Stimulated activated CD4-positive, alpha-beta T cell treated with anti-CD3 and anti-CD28 coated beads, Interleukin-1b, Interleukin-23, amount 100 ng/mL, for 1 hour (primary cell): ENCODE results near the gene PEAK1.

ENCODE experiments used
- DNase-seq, 2 donors: peaks; one replicate each; pipeline ENCODE4 v3.0.0-alpha.2; 2020; ENCODE audit warnings: low read depth in 2 of 2

The PEAK1 gene

DNA sequence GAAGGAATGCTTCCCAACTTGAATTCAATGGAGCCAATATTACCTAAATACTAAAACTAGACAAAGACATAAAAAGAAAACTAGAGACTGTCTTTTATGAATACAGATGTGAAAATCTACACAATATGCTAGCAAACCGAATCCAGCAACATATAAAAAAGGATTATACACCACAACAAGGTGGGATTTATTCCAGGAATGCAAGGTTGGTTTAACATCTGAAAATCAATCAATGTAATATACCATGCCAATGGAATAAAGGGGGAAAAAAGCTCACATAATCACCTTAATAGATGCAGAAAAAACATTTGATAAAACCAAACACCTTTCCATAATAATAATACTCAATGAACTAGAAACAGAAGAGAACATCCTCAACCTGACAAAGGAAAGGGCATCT lies 279.7 kb downstream of the PEAK1 start:
- DNase-seq: no peak

DNA sequence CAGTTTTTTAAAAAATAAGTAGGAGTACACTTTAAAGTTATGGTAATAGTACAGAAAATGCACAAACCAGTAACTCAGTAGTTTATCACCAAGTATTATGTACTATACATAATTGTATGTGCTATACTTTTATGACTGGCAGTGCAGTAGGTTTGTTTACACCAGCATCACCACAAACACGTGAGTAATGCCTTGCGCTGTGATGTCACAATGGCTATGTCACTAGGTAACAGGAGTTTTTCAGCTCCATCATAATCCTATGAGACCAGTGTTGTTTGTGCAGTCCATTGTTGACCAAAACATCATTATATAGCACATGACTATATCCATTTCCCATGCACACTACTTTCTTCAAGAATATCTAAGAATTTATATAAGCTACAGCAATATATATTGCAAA lies 280.6 kb downstream of the PEAK1 start:
- no peak for DNase-seq

DNA sequence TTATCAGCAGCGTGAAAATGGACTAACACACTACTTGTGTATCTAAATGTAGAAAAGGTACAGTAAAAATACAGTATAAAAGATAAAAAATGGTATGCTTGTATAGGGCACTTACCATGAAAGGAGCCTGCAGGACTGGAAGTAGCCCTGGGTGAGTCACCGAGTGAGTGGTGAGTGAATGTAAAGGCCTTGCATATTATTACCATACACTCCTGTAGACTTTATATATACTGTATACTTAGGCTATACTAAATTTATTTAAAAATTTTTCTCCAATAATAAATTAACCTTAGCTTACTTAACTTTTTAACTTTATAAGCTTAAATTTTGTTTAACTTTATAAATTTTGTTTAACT lies 281.8 kb downstream of the PEAK1 start:
- DNase-seq: no peak

DNA sequence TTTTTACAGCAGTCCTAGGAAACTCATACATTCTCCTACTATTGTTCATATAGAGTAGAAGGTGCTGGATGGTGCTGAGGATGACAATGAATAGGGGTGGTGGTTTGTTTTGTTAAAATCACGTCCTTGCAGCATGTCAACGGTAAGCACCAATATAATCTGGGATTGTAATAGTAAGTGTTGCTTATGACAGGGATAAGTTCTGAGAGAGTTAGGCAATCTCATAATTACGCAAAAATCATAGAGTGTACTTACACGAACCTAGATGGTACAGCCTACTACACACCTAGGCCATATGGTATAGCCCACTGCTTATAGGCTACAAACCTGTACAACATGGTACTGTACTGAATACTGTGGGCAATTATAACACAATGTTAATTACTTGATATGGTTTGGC lies 284.7 kb downstream of the PEAK1 start:
- DNase-seq: no peak

DNA sequence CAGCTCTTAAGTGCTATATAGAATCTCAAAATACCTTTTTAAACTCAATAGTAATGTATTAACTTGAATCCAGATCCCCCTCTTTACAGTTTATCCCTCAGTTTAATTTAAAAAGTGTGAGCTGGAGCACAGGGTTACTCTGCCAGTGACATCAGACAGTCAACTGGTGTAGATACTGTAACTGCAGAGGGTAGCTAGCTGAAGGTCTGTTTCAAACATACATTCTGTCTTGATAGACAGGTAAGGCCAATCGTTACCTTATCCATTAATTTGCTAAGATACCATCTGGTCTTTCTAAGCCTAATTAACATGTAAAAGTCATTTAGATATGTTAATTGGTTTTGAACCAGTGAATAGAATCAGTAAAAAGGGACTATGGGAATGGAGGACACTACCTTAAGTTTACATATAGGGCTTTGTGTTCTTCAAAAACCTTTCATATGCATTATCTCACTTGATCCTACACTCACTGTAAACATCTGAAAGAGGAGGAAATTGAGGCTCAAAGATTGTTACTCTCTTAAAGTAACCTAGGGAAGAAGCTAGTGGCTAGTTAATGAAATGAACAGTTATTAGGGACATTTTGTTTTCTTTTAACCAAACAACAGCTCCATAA lies 289.5 kb downstream of the PEAK1 start:
- no peak for DNase-seq

DNA sequence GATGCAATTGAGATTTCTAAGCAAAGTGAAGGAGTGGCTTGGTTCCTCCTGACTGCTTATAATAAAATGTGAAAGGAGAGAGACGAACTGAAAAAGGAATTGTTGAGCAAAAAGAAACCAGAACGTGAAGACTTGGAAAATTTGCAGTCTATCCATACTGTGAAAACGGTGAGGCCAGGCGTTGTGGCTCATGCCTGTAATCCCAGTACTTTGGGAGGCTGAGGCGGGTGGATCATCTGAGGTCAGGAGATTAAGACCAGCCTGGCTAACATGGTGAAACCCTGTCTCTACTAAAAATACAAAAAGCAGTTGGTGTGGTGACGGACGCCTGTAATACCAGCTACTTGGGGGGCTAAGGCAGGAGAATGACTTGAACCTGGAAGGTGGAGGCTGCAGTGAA lies 292.3 kb downstream of the PEAK1 start:
- no peak for DNase-seq

DNA sequence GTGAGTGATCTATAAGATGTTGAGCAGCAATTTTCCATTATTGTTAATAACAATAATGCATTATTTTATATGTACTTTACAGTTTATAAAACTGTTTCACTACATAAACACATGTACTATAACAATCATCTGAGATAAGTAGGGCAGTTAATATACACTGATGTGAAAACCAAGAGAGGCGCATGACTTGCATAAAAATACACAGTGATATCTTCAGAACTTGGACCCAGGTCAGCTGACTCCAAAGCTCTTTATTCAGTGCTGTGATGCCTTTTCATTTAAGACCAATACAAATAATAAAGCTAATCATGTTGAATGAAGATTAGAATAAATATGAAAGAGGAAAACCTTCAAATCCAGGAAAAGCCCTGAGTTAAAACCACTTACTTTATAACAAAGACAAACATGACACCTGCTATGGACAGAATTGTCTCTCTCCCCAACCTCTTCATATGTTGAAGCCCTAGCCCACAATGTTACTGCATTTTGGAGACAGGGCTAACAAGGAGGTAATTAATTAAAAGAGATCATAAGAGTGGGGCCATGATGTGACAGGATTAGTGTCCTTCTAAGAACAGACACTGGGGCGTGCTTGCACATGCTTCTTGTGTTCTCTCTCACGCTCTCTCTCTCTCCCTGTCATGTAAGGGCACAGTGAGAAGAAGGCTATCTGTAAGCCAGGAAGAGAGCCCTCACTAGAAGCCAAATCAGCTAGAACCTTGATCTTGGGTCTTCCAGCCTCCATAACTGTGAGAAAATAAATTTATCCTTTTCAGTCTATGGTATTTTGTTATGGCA lies 293.2 kb downstream of the PEAK1 start:
- DNase-seq: no peak

DNA sequence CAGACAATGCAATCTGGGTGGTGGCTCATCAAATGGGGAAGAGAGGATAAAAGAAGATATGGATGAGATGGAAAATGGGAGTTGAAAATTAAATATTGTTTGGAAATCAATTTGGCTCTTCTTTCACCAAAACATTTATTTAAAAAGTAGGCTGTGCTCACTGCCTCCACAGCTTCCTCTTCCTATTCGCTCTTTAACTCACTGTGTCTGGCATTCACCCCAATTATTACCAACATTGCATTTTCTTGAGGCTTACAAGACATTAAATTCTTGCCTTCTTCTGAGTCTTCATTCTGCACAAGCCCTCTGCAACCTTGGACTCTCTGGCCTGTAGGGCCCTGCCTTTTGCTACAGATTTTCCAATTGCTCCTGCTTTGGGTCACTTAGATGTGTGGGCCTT lies 296.1 kb downstream of the PEAK1 start:
- no peak for DNase-seq

DNA sequence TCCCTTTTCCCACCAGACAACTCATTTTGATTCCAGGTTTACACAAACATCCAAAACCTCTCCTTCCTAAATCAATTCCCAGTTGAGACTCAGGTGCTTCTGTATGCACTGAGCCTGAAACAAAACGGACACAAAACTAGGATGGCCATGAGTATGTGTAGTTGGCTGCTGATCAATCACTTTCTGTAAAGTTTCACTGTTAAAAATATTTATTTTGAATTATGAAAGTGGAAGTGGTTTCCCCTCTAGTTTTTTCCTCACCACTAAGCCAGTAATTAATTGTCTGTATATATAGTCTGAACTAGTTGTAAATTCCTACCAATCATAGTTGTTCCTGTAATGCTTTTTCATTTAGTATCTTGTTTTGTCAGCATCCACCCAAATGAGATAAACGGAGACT lies 297.3 kb downstream of the PEAK1 start:
- DNase-seq: no peak

DNA sequence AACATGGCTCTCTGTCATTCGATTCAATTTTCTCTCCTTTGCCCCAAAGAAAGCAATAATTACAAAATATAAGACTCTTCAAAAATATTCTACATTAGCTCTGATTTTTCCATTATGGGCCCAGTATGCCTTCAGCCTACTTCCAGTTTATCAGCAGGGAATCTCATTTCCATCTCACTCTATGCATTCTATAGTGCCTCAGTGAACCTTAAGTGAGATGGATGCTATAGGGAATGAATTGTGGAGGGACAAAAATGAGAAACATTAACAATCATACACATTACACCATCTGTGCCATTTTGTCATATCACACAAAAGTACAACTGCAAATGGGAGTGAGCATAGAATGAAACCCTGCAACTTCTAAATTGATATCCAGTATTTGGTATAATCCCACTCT lies 298.3 kb downstream of the PEAK1 start:
- DNase-seq: no peak

DNA sequence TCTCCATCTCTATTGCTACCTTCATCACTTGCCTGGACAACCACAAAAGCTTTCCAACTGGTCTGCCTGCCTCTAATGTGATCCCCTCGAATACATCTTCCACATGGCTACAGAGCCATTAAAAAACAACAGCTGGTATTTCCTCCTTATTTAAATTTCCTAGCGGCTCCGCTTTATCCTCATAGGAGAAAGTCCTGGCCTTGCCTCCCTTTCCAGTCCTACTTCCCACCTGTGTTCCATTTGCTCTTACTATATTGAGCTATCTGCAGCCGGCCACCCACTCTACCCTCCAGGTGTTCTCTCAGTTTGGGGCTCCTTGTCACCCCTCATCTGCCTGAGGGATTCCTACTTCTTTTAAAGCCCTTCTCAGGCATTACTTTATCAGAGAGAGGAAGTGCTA lies 299.3 kb downstream of the PEAK1 start:
- no peak for DNase-seq

DNA sequence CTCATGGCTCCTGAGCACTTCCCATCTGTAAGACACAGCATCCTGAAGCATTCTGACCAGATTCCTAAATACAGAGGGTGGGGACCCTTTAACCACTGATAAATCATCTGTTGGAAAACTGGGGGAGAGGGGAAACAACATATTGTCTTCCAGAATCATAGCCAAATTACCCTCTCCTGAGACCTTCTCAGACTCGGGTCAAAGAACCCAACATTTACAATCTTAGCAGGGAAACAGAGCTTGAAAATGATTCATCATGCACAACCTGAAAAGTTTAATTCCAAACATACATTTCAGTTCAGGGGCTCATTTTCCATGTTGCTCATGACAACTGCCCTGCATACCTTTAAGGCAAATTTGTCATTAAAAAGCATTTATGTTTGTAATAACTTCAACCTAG lies 300.5 kb downstream of the PEAK1 start:
- DNase-seq: no peak

DNA sequence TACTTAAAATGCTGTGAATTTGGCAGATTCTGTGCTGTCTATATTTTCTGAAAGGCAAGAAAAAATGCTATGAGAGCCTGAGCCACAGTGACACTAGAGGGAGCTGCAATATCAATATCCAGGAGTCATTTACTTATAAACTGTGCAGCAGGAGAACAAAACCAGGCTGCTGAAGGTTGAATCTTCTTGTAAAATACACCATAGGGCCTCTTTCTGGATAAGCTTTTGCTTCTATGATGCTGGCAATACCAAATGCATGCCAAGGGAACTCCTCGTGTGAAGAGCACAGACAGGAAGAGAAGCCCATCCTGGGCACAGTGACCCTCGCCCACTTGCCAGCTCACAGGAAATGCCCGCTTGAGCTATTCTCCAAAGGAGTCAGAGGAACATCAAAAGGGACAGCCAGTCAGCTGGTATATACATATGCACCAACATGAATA lies 301.0 kb downstream of the PEAK1 start:
- DNase-seq: no peak

DNA sequence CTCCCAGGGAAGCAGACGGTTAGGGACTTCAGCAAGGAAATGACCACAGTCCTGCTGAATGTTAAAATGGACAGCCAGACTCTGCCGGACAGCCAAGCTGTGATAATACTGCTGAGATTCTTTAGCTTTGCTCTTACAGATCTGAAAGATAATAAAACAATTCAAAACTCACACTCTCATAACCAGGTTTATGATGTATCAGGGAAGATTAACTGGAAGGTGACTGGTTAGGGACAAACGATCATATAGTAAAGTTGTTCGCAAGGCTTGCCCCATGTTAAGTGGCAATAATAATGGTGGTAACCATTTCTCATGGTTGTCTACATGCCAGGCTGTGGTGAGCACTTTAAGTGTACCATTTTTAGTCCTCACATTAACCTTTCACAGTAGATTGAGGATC lies 304.7 kb downstream of the PEAK1 start:
- DNase-seq: no peak

DNA sequence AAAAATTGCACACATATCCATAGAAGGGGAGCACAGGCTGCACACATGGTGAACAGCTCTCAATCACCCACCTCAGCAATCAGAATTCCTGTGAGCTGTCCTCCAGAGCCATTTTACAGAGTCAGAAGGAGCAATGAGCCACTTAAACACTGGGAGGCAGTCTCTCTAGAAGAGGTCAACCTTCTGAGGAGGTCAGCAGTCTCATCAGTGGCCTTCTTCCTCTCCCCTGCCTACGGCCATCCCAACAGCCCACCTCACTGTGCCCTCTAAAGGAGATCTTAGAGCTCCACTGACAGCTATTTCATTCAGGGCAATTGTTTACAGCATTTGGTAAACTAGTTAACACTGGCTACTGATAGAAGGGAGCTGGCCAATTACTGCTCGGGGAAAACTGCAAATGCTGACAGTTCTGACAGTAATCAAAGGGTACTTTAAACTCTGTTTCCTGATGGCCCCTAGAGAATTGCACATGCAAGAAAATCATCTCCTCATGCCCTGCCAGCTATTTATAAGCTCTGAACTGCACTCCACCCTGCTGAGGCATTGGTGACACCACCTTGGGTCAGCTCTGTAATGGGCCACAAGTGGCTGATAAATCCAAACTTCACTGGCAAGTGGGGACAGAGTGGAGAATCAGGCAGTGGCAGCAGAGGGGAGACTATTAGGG lies 306.9 kb downstream of the PEAK1 start:
- DNase-seq: no peak

DNA sequence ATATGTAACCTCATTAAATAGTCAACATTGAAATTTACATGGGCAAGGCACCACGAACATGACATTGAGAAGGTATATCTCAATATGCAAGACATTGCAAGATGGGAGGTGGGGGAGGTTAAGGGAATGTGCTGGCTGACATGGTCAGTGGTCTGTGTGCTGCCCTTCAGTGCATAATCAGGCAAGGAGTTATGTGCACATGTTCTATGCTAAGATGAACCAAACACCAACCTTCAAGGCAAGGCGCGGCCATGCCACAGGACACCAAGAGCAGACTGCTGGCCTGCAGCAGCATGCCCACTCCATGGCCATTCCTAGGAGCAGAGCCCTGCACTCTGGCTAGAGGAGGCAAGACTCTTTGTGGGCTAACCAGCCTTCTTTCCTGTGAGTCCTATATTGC lies 308.1 kb downstream of the PEAK1 start:
- DNase-seq: no peak

DNA sequence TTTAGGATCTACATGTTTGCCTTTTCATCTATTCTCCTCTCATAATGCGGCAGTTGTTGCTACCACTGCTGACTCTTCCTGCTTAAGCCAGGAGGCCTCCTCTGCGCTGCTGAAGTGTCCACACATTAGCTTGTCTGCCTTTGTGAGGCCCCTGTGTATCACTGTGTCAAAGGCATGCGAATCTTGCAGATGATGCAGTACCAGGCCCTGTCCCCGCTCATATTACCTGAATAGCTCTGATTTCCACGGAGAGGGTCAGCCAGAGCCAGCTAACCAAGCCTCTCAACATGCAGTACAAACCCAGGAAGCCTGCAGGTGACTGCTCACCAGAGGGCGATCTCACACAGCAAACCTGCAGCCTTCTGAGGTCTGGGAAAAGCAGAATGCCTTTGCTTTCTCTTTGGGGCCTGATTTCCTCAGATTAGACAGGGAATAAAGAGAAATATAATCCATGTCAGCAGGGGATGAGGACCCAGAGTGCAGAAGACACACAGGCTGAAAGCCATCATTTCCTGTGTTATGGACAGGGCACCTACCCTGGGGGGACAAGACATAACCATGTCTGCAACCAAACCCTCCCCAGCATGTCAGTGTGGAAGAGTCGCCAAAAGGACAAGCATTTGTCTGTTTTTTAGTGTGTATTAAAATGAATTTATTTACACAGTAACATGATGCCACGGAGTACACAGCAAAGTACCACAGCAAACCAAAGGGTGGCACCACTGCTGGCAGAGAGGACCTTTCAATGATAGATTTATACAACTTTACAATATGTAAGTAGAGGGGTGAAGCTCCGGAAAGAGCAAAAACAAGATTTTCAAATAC lies 312.2 kb downstream of the PEAK1 start:
- no peak for DNase-seq

DNA sequence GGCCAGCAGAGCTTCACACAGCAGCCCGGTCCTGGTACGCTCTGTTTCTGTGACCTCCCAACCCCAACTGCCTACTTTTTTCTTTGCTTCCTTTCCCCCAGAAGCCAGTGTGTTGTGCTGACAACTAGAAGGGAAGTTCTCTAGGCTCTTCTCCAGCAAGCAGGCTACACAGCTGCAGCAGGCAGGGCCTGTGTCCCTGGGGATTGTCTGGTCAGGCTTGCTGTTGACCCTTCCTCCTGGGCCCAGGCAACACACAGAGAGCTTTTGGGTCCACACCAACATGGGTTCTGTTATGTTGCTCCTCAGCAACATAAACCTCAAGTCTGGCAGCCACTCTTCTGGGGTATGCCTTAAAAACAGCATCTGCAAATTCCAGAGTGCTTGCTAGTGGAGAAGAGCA lies 312.8 kb downstream of the PEAK1 start:
- DNase-seq: no peak

DNA sequence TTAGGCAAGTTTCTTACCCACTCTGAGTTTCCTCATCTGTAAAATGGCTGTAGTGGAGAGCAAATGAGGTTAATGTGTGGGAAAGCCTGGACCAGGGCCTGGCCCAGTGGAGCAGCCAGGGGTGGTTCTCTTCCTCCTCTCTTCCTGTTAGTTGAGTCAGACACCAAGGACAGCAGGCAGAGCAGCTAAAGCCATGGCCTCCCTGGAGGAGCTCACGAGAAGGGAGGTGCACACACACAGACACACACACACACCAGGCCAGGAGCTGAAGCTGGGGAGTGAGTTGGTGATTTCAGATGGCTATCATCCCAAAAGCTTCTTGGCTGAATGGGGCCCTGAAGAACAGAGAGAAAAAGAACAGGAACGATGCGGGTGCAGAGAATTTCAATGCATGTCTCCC lies 315.7 kb downstream of the PEAK1 start:
- no peak for DNase-seq

DNA sequence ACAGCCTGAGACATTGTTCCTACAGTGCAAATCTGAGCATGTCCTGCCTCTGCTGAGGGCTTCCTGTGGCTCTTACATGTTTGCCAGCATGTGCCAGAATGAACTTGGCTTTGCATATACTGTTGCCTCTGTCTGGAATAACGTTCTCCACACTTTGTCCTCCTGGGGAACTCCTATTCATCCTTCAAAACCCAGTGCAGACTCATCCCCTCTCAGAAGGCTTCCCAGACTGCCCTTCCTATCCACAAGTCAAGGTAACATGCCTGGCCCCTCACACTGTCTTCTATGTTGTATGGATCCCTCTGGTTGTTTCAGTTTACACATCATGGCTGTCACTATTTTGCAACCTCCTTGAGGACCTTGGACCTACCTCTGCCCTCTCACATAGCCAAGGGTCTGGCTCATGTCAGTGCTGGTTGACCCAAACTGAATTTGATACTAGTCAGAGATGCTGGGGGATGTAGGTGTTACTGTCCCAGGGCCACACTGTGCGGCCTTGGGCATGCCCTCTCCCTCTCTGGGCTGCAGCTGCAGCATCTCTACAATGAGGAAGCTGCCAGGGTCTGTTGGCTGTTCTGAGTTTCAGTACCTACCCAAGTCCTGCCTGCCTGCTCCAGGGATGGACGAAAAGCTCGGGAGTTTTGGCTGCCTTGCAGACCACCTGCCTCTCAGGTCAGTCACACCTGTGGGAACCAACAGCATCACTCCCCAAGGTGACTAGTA lies 320.0 kb downstream of the PEAK1 start:
- DNase-seq: no peak

DNA sequence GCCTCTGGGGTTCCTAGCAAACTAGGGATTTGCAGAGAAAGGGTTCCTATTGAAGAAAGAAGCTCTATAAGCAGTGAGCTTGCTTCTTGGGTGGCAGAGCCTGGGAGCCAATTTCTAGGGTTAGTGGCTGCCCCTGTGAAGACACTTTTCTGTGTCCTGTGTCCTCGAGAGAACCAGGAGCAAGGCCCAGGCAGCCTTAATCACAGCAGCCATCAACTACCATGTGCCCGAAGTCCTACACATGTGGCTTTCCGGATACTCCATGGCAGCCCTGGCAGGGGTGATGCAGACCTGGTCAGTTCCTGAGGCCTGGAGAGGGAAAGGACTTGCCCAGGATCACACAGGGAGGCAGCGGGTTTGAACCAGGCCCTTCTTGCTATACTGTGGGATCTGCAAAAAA lies 321.3 kb downstream of the PEAK1 start:
- no peak for DNase-seq

DNA sequence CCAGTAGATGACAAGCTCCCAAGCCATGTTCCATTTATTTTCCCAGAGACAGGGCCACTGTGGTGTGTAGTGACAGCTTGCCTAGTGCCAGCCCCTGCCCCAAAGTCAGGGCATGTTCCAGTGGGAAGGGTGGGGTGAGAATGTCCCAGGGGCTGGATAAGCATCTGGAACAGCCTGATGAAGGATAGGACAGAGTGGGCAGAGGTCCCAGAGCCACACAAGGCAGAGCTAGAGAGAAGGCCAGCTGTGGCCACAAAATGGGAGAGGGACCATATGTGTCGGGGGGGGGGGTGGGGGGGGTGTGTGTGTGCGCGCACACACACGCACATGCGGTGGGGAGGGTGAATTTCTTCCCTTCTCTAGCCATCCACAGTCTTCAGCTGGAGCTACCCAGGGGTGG lies 322.0 kb downstream of the PEAK1 start:
- no peak for DNase-seq
